GM10248 (cell line): Measurements from ENCODE around the gene B3GNT9.
A peak's percentile ranks its signal among the peaks of the same experiment; 100 is the strongest.

ENCODE experiments used
- CTCF ChIA-PET: fragments of 300-600 bp; sonication (Branson Sonifier 250); formaldehyde crosslinking; extraction: SDS; loops from one replicate; lab custom pipeline; 2021; ENCODE audit warnings: antibody characterized with exemption; lab: Yijun Ruan, JAX
- POLR2A ChIA-PET: fragments of 350-650 bp; sonication (Branson Sonifier 250); formaldehyde crosslinking; extraction: SDS; loops from one replicate; lab custom pipeline; 2020; ENCODE audit warnings: antibody characterized with exemption; lab: Yijun Ruan, JAX
- DNase-seq: peaks from one replicate; pipeline ENCODE4 v3.0.0; 2012; ENCODE audit errors: extremely low spot score
- TF ChIP-seq, protein P1 (sequence below): IDR thresholded peaks from 2 replicates; pipeline ENCODE4 v1.5.1; 2012; ENCODE audit warnings: mild to moderate bottlenecking, low read depth; ENCODE audit errors: extremely low read depth, missing control alignments, control extremely low read depth

B3GNT9 gene

DNA sequence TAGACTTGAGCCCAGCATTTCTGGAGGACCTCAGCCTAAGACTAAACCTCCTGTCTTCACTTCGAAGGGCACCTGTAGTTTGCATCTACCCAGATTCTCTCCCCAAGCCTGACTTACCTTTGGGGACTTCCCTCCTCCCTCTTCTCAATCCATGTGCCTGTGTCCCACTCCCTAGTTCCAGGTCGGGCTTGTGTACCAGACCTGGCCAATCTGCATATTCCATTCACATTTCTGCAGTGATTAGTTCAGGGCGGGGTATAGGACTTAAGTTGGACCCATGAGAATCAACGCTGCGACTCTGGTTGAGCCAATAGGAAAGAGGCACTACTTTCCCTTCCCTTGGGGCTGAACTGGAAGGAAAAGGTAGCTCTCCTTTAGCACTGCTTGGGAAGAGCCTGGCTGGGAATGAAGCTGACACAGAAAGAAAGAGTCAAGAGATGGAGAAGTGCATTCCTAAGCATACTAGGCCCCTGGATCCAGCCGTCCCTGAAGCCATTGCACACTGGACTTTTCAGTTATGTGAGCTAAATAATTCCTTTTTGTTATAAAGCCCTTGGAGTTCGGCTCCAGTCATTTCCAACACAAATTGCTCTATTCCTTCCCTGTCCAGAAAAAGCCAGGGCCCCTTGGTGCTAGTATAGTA, 6.4 kb upstream of the B3GNT9 start:
- TF ChIP-seq, protein P1, sequence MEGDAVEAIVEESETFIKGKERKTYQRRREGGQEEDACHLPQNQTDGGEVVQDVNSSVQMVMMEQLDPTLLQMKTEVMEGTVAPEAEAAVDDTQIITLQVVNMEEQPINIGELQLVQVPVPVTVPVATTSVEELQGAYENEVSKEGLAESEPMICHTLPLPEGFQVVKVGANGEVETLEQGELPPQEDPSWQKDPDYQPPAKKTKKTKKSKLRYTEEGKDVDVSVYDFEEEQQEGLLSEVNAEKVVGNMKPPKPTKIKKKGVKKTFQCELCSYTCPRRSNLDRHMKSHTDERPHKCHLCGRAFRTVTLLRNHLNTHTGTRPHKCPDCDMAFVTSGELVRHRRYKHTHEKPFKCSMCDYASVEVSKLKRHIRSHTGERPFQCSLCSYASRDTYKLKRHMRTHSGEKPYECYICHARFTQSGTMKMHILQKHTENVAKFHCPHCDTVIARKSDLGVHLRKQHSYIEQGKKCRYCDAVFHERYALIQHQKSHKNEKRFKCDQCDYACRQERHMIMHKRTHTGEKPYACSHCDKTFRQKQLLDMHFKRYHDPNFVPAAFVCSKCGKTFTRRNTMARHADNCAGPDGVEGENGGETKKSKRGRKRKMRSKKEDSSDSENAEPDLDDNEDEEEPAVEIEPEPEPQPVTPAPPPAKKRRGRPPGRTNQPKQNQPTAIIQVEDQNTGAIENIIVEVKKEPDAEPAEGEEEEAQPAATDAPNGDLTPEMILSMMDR: no peak
- POLR2A ChIA-PET: interaction anchor here (1.2 kb wide), 1 partner anchor 18 kb away, joined by 4 read pairs; no protein-coding TSS in a partner anchor

DNA sequence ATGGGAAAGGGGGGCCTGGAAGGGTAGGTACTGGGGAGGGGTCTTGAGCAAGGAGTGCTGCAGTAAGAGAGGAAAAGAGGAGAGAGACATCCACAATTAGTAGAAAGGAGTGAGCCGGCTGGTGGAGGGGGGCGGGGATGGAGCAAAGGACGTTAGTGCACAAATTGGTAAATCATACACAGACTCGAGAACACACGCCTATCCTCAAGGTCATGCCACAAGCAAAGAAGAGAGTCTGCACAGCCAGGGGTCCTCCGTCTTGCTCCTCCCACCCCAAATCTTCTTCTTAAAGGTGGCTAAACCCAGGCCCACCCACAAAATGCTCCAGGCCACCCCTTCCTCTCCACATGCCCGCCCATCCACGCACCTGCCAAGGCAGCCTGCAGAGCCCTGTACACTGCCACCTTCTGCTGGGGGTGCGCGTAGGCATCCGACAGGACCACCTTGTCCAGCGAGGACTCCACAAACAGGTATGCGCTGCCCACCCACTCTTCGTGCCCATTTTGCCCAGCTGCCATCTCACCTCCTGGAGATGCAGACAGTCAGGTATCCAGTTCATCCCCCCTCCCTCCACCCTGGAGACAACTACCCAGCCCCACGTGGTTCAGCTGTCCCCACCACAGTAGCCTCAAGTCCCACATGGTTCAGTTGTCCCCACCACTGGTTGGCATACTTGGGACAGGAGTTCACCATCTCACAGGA, 5.5 kb upstream of the B3GNT9 start:
- ChIA-PET CTCF (interaction anchor here (0.7 to 11.2 kb wide), 33 partner anchors 8 to 326 kb away, joined by 3 to 207 read pairs (median 7); partner anchors contain the start of genes CBFB, HSF4, NAE1 and NOL3), POLR2A (no interaction called here)
- DNase-seq: no peak
- TF ChIP-seq, protein P1: no peak

More for the DNA sequence above, 6.4 kb upstream of the B3GNT9 start:
- DNase-seq: no peak
- CTCF ChIA-PET: interaction anchor here (0.7 to 11.2 kb wide), 22 partner anchors 10 to 211 kb away, joined by 3 to 207 read pairs (median 3); partner anchors contain the start of gene NOL3

DNA sequence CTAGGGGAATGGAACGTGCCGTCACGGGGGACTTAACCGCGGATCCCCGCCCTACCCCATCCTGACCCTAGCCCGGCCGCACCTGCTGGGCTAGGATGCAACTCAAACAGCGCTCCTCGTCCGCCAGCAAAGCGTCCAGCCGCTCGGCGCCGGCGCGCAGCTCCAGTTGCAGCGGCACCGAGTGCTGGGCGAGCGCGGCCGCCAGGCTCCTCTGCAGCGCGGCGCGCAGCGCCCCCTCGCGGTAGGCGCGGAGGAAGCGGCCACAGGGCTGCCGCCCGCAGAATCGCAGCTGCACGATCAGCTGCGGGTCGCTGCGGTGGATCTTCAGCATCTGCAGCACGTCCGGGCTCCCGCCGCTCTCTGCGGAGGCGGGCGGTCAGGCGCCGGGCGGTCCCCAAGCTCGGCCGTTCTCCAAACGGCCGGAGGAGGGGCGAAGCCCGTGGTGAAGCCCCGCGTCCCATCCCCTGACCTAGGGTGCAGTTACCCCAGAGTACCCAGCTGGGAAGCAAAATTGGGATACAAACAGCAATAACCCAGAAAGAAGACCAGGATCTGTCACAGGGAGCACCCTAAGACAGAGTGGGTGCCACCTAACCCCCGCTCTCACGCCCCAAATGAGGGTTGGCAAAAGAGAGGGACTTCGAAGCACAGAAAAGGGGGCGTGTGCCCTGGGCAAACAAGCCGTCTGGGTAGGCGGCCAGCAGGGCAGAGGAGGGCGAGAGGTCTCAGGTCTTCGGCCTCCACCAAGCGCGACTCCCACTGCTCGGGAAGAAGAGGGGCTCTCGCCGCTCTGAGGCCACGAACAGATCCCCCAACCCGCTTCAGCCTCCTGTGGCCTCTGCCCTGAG, 4.7 kb upstream of the B3GNT9 start:
- TF ChIP-seq, protein P1: peak; percentile 96
- POLR2A ChIA-PET: no interaction called here
- DNase-seq: peak; percentile 88
- CTCF ChIA-PET: interaction anchor here (0.6 to 11.2 kb wide), 72 partner anchors 8 to 325 kb away, joined by 3 to 207 read pairs (median 4); partner anchors contain the start of genes CBFB, CES3, E2F4 and EXOC3L1

DNA sequence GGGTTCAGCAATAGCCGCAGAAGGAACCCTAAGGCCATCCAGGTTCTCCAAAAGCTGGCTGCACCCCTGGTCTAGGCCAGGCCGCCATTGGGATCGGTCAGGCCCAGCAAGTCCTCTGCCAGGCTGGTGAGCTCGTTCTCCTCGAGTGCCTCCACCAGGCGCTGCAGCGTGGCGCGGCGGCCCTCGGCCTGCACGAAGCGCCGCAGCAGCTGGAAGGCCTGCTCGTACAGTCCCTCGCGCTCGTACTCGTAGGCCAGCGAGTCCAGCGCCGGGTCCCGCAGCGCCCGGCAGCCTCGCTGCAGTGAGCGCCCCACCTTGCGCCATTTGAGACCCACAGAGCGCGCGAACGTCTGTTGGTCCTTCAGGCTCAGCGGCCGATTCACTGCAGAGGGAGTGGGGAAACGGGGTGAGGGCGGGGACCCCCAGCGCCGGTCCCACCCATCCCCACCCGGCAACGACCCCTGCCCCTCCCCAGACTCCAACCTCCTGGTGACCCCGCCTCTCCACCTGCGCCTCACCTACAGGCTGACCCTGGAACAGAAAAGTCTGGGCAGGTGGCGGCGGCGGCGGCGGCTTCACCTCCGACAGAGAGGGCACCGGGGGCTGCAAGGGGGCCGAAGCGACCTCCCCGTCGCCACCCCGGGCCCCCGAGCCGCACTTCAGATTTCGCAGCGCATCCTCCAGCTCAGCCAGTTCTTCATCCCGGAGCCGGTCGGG, 3.9 kb upstream of the B3GNT9 start:
- DNase-seq: no peak
- TF ChIP-seq, protein P1: no peak
- CTCF ChIA-PET: interaction anchor here (0.7 to 11.2 kb wide), 70 partner anchors 7 to 324 kb away, joined by 3 to 207 read pairs (median 5); partner anchors contain the start of genes CBFB, CES3, E2F4 and EXOC3L1
- POLR2A ChIA-PET: no interaction called here

DNA sequence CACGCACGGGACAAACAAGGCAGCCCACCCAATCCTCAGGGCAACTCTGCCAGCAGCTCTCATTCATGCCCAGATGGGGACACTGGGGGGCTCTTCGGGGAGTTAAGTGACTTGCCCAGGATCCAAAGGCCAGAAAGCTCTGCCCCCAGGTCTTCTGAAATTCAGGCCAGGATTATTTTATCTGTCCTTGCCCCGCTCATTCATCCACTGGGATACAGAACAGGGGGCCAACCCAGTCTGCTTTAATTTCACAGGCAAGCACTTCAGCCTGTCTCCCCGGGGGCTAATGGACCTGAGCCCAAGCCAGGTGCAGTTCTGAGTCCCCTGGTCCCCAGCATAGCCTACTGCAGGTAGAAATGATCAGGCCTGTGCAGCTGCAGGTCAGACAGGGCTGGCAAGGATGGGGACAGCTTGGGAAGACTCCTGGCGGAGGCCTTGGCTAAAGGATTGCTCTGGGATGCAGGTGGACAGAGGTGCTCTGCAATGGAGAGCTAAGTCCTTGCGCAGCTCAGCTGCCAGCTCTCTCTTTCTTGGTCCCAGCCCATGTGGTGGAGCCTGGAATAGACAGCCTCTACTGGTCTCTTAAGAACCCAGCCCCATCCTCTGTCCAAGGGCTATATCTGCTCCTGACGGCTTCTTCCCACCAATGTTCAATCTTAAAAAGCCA, 766 bp upstream of the B3GNT9 start:
- DNase-seq: no peak
- TF ChIP-seq, protein P1: no peak
- POLR2A ChIA-PET: interaction anchor here (1.0 to 1.2 kb wide), 3 partner anchors 10 to 134 kb away, joined by 3 to 5 read pairs (median 4); no protein-coding TSS in a partner anchor
- CTCF ChIA-PET: interaction anchor here (0.8 to 11.2 kb wide), 16 partner anchors 8 to 256 kb away, joined by 3 to 207 read pairs (median 6); partner anchors contain the start of genes FBXL8, HSF4, MATCAP1 and NOL3
